Measurements from ENCODE around the gene ZNF827. TPM values are rescaled to one million over a fixed set of nuclear protein-coding genes. Genes with fewer than 3 reads are reported as not detected.

The ZNF827 gene
- total RNA-seq, 1 donor from 2014 or later: 21.2 TPM

DNA sequence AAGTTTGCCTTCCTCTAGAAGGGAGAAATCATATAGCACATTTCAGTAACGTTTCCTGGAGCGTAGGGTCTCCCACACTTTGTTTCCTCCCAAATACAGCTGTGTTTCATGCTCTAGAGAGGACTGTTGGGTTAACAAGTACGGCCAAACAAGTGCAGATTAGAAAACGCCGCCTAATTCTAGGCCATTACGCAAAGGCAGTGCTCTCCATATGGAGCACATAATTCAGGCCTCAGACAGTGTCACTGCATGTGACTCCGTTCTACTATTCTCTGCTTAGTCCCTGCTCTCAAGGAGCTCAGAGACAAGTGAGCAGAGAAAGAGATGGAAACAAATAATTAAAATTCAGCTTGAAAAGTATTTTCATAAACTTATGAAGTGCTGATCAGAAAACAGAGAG lies 11.6 kb downstream of the ZNF827 start:
- H3K9me3 Mint-ChIP-seq: peaks cover 6% of the 10 kb centered on the region
- peaks cover 16% of the 10 kb centered on the region for H3K36me3 Mint-ChIP-seq (ENCODE audit: low read depth)
- no peak overlapping the region for H3K27ac Mint-ChIP-seq (ENCODE audit: unreplicated experiment)
- no peak overlapping the region for H3K4me3 Mint-ChIP-seq
- H3K27me3 Mint-ChIP-seq (ENCODE audit: low read depth): no peaks in the 10 kb centered on the region
- H3K4me1 Mint-ChIP-seq: peaks cover 21% of the 10 kb centered on the region
- DNase-seq (ENCODE audit: low read depth, low spot score): no peak
- TF ChIP-seq, protein P1, sequence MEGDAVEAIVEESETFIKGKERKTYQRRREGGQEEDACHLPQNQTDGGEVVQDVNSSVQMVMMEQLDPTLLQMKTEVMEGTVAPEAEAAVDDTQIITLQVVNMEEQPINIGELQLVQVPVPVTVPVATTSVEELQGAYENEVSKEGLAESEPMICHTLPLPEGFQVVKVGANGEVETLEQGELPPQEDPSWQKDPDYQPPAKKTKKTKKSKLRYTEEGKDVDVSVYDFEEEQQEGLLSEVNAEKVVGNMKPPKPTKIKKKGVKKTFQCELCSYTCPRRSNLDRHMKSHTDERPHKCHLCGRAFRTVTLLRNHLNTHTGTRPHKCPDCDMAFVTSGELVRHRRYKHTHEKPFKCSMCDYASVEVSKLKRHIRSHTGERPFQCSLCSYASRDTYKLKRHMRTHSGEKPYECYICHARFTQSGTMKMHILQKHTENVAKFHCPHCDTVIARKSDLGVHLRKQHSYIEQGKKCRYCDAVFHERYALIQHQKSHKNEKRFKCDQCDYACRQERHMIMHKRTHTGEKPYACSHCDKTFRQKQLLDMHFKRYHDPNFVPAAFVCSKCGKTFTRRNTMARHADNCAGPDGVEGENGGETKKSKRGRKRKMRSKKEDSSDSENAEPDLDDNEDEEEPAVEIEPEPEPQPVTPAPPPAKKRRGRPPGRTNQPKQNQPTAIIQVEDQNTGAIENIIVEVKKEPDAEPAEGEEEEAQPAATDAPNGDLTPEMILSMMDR (conservative IDR thresholded peaks at IDR 0.05): no peak

- H3K9me3 Mint-ChIP-seq: peaks cover 15% of the 10 kb centered on the region
- H3K27me3 Mint-ChIP-seq (ENCODE audit: low read depth): no peaks in the 10 kb centered on the region
- H3K4me1 Mint-ChIP-seq: peaks cover 4% of the 10 kb centered on the region
- peaks cover 28% of the 10 kb centered on the region for H3K36me3 Mint-ChIP-seq (ENCODE audit: low read depth)
- DNase-seq (ENCODE audit: low read depth, low spot score): no peak
- H3K27ac Mint-ChIP-seq (ENCODE audit: unreplicated experiment): no peak overlapping the region
- TF ChIP-seq, protein P1 (conservative IDR thresholded peaks at IDR 0.05): no peak
- no peak overlapping the region for H3K4me3 Mint-ChIP-seq
Measured at GRCh38 chr4:145921231-145921630, 17.4 kb downstream of the ZNF827 start.

DNA sequence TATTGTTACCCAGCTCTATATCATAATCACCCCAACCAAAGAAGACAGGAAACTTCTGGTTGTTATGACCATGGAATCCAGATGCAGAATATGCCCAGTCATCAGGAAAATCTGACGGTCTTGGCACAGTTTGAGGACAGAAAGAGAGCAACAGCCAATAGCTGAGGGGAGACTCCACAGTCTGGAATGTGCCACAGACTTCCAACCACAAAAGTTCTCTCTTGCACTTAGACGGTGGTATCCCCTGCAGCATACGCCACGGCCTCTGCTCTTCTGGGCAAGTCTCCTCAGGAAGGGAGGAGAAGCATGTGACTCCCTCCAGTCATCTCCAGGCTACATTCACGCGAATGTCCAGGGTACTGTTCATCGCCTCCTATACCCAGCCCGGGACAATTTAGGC lies 18.4 kb downstream of the ZNF827 start:
- TF ChIP-seq, protein P1 (conservative IDR thresholded peaks at IDR 0.05): no peak
- H3K27ac Mint-ChIP-seq (ENCODE audit: unreplicated experiment): no peak overlapping the region
- H3K36me3 Mint-ChIP-seq (ENCODE audit: low read depth): peaks cover 23% of the 10 kb centered on the region
- peaks cover 16% of the 10 kb centered on the region for H3K9me3 Mint-ChIP-seq
- peaks cover 4% of the 10 kb centered on the region for H3K4me1 Mint-ChIP-seq
- no peak overlapping the region for H3K4me3 Mint-ChIP-seq
- H3K27me3 Mint-ChIP-seq (ENCODE audit: low read depth): no peaks in the 10 kb centered on the region
- no peak for DNase-seq (ENCODE audit: low read depth, low spot score)

DNA sequence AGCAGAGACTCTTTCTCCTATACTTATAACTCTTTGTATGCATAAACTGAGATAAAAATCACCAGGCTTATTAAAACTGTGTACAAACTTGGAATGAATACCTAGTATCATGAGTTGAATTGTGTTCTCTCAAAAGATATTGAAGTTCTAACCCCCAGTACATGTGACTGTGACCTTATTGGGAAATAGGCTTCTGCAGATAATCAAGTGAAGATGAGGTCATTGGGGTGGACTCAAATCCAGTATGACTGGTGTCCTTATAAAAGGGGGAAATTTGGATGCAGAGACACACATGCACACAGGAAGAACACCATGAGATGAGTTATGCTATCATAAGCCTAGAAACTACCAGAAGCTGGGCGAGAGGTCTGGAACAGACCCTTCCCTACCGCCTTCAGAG lies 26.2 kb downstream of the ZNF827 start:
- Mint-ChIP-seq H3K36me3 (ENCODE audit: low read depth) (peaks cover 15% of the 10 kb centered on the region), H3K4me1 (peaks cover 33% of the 10 kb centered on the region), H3K27me3 (ENCODE audit: low read depth) (no peaks in the 10 kb centered on the region), H3K4me3 (no peak overlapping the region), H3K9me3 (peaks cover 15% of the 10 kb centered on the region), H3K27ac (ENCODE audit: unreplicated experiment) (no peak overlapping the region)
- DNase-seq (ENCODE audit: low read depth, low spot score): no peak
- TF ChIP-seq, protein P1 (conservative IDR thresholded peaks at IDR 0.05): no peak

DNA sequence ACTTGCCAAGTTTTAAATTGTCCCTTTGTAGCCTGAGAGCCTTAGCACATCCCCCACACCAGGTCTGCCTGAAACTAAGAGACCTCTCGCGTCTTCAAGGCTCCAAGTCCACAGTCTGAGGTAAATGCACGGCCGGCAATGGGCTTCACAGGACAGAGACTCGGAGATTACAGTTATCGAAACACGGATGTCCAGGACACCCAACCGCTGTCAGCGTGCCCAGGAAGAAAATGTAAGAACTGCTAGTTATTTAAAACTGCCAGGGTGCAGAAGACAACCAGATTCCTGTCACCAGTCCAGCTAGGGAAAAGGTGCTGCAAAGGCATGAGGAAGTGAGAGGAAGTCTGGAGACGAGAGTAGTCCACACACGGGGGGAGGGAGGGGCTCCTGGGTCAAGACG lies 28.9 kb downstream of the ZNF827 start:
- peaks cover 4% of the 10 kb centered on the region for H3K36me3 Mint-ChIP-seq (ENCODE audit: low read depth)
- H3K27ac Mint-ChIP-seq (ENCODE audit: unreplicated experiment): no peak overlapping the region
- H3K9me3 Mint-ChIP-seq: peaks cover 5% of the 10 kb centered on the region
- no peak for DNase-seq (ENCODE audit: low read depth, low spot score)
- peaks cover 41% of the 10 kb centered on the region for H3K4me1 Mint-ChIP-seq
- no peaks in the 10 kb centered on the region for H3K27me3 Mint-ChIP-seq (ENCODE audit: low read depth)
- H3K4me3 Mint-ChIP-seq: no peak overlapping the region
- TF ChIP-seq, protein P1 (conservative IDR thresholded peaks at IDR 0.05): no peak

DNA sequence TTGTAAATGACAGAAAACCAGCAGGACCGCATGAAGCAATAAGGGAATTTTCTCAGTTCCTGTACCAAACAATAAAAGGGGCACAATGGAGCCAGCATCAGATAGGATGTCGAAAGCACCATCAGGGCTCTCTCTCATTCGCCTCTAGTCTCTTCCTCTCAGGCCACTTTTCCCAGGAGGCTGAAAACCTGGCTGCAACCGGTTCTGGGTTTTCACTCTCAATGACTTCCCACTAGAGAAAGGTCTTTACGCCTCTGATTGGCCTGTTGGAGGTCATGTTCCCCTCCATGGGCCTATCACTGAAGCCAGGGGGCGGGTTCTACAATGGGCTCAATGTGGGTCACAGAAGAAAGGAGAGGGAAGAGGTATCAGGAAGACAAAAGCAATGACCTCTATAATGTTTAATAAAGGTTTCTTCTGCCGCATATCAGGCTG lies 29.3 kb downstream of the ZNF827 start:
- H3K9me3 Mint-ChIP-seq: peaks cover 5% of the 10 kb centered on the region
- TF ChIP-seq, protein P1 (conservative IDR thresholded peaks at IDR 0.05): no peak
- H3K27me3 Mint-ChIP-seq (ENCODE audit: low read depth): no peaks in the 10 kb centered on the region
- DNase-seq (ENCODE audit: low read depth, low spot score): no peak
- peaks cover 6% of the 10 kb centered on the region for H3K36me3 Mint-ChIP-seq (ENCODE audit: low read depth)
- H3K4me3 Mint-ChIP-seq: no peak overlapping the region
- no peak overlapping the region for H3K27ac Mint-ChIP-seq (ENCODE audit: unreplicated experiment)
- H3K4me1 Mint-ChIP-seq: peaks cover 41% of the 10 kb centered on the region
